GM12873 (cell line): ENCODE measurements around the gene SGSH.

Experiments used
- CTCF ChIP-seq: IDR thresholded peaks from 2 replicates; pipeline ENCODE4 v1.5.1; 2012; ENCODE audit warnings: low read depth, mild to moderate bottlenecking, moderate library complexity, low read length, control low read depth; ENCODE audit not compliant: insufficient read depth; ENCODE audit errors: missing control alignments

Gene SGSH

GRCh38 chr17:80223142-80223815 is 3.1 kb upstream of the SGSH start:
- no peak for TF ChIP-seq CTCF

GRCh38 chr17:80222376-80223141 is 2.4 kb upstream of the SGSH start:
- no peak for TF ChIP-seq CTCF

DNA sequence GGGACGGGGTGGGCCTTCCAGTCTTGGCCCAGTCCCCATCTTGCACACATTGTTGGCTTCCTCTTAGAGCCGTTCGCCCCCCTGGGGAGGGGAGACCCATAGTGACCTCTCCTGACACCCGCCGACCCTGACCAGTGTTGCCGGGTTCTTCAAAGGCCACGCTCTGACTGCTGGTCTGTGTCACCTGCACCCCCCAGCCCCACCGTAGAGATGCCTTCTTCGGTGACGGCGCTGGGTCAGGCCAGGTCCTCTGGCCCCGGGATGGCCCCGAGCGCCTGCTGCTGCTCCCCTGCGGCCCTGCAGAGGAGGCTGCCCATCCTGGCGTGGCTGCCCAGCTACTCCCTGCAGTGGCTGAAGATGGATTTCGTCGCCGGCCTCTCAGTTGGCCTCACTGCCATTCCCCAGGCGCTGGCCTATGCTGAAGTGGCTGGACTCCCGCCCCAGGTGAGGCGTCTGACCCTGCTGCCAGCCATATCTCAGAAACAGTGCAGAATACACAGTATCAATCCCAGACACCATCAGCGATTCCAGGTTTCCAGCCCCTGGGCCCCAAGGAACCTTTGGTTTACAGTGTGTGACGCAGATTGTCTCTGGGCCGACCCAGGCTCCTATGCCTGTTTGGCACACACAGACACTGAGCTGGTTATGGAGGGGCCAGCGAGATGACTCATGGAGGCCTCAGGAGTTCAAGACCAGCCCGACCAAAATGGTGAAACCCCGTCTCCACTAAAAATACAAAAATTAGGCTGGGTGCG is 1.4 kb upstream of the SGSH start:
- no peak for TF ChIP-seq CTCF

DNA sequence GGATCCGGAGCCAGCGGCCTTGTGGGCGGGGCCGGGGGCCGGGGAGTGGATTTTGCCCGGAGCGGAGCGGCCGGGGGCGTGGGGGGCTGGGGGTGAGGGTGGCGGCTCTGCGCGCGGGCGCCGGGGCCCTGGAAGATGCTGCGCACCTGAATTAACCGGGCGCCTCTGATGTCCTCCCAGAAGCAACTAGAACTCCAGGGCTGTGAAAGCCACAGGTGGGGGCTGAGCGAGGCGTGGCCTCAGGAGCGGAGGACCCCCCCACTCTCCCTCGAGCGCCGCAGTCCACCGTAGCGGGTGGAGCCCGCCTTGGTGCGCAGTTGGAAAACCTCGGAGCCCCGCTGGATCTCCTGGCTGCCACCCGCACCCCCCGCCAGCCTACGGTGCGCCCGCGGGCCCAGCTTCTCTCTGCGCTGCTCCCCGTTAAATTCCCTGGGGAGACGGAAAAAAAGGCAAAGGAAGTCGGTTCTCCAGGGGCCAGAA is 643 bp upstream of the SGSH start:
- no peak for TF ChIP-seq CTCF

- no peak for TF ChIP-seq CTCF
Measured at GRCh38 chr17:80219763-80220053, 425 bp downstream of the SGSH start.

DNA sequence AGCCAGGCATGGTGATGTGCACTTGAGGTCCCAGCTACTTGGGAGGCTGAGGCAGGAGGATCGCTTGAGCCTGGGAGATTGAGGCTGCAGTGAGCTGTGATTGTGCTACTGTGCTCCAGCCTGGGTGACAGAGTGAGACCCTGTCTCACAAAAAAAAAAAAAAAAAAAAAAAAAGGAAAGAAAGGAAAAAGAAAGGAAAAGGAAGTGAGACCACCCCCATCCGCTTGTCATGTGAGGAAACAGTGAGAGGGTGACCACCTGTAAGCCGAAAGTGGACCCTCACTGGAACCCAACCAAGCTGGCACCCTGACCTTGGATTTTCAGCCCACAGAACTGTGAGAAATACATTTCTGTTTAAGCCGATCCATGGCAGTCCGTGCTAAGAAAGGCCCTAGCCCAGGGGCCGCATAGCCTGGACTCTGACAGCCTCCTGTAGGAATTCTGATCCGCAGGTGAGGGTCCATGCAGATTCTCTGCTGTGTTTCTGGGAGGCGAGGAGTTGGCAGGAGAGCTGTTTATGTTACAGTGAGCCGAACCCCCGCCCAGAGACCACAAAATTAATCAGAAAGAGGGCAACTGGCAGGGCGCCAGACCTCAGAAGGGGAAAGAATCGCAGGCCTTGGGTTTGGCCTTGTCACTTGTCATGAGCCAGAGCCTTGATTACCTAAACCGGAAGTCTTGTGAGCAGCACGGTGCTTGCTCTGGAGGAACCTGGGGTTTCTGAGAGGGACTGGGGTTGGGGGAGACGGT is 945 bp downstream of the SGSH start:
- TF ChIP-seq CTCF: no peak
